Cardiac muscle cell (in vitro differentiated cells and primary cell): Measurements from ENCODE around the gene VTI1B. TPM values are rescaled to one million over a fixed set of nuclear protein-coding genes. Genes with fewer than 3 reads are reported as not detected.

Experiments used
- DNase-seq, 2 donors: peaks; one replicate each; pipeline versions ENCODE4 v3.0.0 to v3.0.0-alpha.2; 2010 to 2017; ENCODE audit warnings: low read depth in 1 of 2, low spot score in 1 of 2
- H3K27ac ChIP-seq: fragments of 200-600 bp; sonication (generic); 2 replicates; pipeline ENCODE4 v1.5.1; 2016
- H3K27me3 ChIP-seq: fragments of 200-600 bp; sonication (generic); 2 replicates; pipeline ENCODE4 v1.6.0; 2016; ENCODE audit warnings: control low read depth
- H3K36me3 ChIP-seq: fragments of 200-600 bp; sonication (generic); 2 replicates; pipeline ENCODE4 v1.5.1; 2016; ENCODE audit warnings: control low read depth
- H3K4me1 ChIP-seq: fragments of 200-600 bp; sonication (generic); 2 replicates; pipeline ENCODE4 v1.8.1; 2017; ENCODE audit warnings: low read depth, mild to moderate bottlenecking, mixed run types
- H3K4me3 ChIP-seq: fragments of 200-600 bp; sonication (generic); 2 replicates; pipeline ENCODE4 v1.5.1; 2016; ENCODE audit warnings: mild to moderate bottlenecking
- H3K9me3 ChIP-seq: fragments of 200-600 bp; sonication (generic); 2 replicates; pipeline ENCODE4 v1.5.1; 2017; ENCODE audit warnings: low read depth, mild to moderate bottlenecking, control low read depth
- polyA plus RNA-seq: library from polyadenylated mRNA; unstranded; fragments of >200 nt; fragmentation: Nextera tagmentation; extraction: Ambion mirVana; gene quantifications from 2 replicates; pipeline ENCODE4 v1.2.1, GENCODE V29; 2016
- total RNA-seq: library from RNA; depleted of rRNA; stranded (reverse); fragments of >200 nt; gene quantifications from 2 replicates; pipeline ENCODE4 v1.2.3, GENCODE V29; 2016
- TF ChIP-seq, protein P1 (sequence below): IDR thresholded peaks from 2 replicates; pipeline ENCODE4 v1.5.1; 2012; ENCODE audit warnings: low read depth, mild to moderate bottlenecking, low read length

VTI1B gene
- total and polyA plus RNA-seq, 2 experiments from 2014 or later = 77.8 to 136 TPM

DNA sequence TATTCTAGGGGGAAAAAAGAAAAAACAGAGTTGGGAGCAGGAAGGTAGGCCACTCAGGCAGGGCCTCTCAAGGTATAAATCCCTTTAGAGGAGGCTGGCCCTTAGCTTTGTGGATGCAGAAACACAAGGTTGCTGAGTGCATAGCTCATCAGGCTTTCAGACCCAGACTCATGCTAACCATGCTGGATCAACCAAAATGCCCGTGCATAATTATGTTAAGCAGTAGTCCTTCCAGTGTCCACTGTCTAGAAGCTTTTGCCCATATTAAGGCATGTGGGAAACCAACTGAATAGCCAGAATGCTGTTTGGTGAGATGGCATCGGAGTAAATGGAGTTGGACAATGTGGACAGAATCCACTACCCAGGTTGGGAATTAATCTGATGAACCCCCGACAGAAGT is 35.8 kb downstream of the VTI1B start:
- no peaks in the 10 kb centered on the region for H3K4me1 ChIP-seq
- no peak overlapping the region for H3K4me3 ChIP-seq
- no peaks in the 10 kb centered on the region for H3K27me3 ChIP-seq
- H3K36me3 ChIP-seq = no peaks in the 10 kb centered on the region
- TF ChIP-seq, protein P1, sequence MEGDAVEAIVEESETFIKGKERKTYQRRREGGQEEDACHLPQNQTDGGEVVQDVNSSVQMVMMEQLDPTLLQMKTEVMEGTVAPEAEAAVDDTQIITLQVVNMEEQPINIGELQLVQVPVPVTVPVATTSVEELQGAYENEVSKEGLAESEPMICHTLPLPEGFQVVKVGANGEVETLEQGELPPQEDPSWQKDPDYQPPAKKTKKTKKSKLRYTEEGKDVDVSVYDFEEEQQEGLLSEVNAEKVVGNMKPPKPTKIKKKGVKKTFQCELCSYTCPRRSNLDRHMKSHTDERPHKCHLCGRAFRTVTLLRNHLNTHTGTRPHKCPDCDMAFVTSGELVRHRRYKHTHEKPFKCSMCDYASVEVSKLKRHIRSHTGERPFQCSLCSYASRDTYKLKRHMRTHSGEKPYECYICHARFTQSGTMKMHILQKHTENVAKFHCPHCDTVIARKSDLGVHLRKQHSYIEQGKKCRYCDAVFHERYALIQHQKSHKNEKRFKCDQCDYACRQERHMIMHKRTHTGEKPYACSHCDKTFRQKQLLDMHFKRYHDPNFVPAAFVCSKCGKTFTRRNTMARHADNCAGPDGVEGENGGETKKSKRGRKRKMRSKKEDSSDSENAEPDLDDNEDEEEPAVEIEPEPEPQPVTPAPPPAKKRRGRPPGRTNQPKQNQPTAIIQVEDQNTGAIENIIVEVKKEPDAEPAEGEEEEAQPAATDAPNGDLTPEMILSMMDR = no peak
- H3K9me3 ChIP-seq = no peaks in the 10 kb centered on the region
- no peak overlapping the region for H3K27ac ChIP-seq
- no peak for DNase-seq

- Histone ChIP-seq H3K4me1 (no peaks in the 10 kb centered on the region), H3K9me3 (no peaks in the 10 kb centered on the region), H3K27me3 (no peaks in the 10 kb centered on the region), H3K4me3 (no peak overlapping the region), H3K36me3 (no peaks in the 10 kb centered on the region), H3K27ac (no peak overlapping the region)
- TF ChIP-seq, protein P1 = no peak
- peak in 1 of 2 donors; percentile 35 for DNase-seq
These were observed 38.0 kb downstream of the VTI1B start for GRCh38 chr14:67636361-67636919.

GRCh38 chr14:67633451-67634147 is 40.8 kb downstream of the VTI1B start:
- Histone ChIP-seq H3K36me3 (no peaks in the 10 kb centered on the region), H3K27ac (no peak overlapping the region), H3K4me1 (no peaks in the 10 kb centered on the region), H3K4me3 (no peak overlapping the region), H3K9me3 (no peaks in the 10 kb centered on the region), H3K27me3 (no peaks in the 10 kb centered on the region)
- TF ChIP-seq, protein P1 = no peak
- no peak for DNase-seq

DNA sequence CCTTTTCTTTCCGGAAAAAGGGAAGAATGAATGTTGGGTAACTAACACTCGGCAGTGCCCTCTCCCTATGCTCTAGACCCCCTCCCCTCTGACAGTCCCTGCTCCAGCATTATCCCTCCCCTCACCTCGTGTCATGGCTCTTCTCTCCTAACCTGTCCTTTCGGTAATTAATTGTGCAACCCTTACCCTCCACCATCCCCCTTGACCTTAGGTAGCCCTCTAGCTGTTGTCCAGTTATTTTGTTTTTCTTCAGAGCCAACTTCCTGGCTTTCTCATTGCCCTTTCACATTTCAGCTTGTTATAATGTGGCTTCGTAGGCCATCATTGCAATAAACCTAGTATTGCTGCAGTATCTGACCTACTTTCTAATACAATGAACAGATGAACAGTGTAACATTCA is 43.5 kb downstream of the VTI1B start:
- H3K4me1 ChIP-seq = no peaks in the 10 kb centered on the region
- no peak for DNase-seq
- H3K36me3 ChIP-seq = no peaks in the 10 kb centered on the region
- H3K4me3 ChIP-seq = no peak overlapping the region
- no peak overlapping the region for H3K27ac ChIP-seq
- H3K27me3 ChIP-seq = no peaks in the 10 kb centered on the region
- TF ChIP-seq, protein P1 = no peak
- no peaks in the 10 kb centered on the region for H3K9me3 ChIP-seq

- Histone ChIP-seq H3K9me3 (no peaks in the 10 kb centered on the region), H3K36me3 (no peaks in the 10 kb centered on the region), H3K4me1 (no peaks in the 10 kb centered on the region), H3K27me3 (no peaks in the 10 kb centered on the region), H3K27ac (no peak overlapping the region), H3K4me3 (no peak overlapping the region)
- TF ChIP-seq, protein P1 = no peak
- no peak for DNase-seq
These were observed 44.2 kb downstream of the VTI1B start for GRCh38 chr14:67630186-67630585.
